Esophagus squamous epithelium (tissue), 4 donors: ENCODE data around the gene SNAP91.

Source experiments
- CTCF ChIP-seq, 6 experiments: fragments of 450-650 bp in 4 of 6; fragments of 200-600 bp in 2 of 6; sonication (generic) in 2 of 6; IDR thresholded peaks; one replicate each; pipeline ENCODE4 v1.5.1; 2016 to 2019; ENCODE audit warnings: antibody characterized with exemption in 6 of 6, mild to moderate bottlenecking in 4 of 6, moderate library complexity in 4 of 6
- POLR2A ChIP-seq, 4 donors: fragments of 450-650 bp; IDR thresholded peaks; one replicate each; pipeline ENCODE4 v1.6.1; 2017; ENCODE audit warnings: antibody characterized with exemption in 4 of 4, mild to moderate bottlenecking in 4 of 4, moderate library complexity in 3 of 4

GRCh38 chr6:83590416-83590815 is 118.5 kb downstream of the SNAP91 start:
- TF ChIP-seq CTCF (IDR thresholded peaks at IDR 0.05) (no peak), POLR2A (IDR thresholded peaks at IDR 0.05) (no peak)
